Neural progenitor cell (in vitro differentiated cells): ENCODE results near the gene KRT20.

Experiments
- EZH2 ChIP-seq: fragments of 200-600 bp; sonication (generic); IDR thresholded peaks from 2 replicates; pipeline ENCODE4 v1.6.1; 2017; ENCODE audit warnings: antibody characterized with exemption, mild to moderate bottlenecking, moderate library complexity
- EZH2phosphoT487 ChIP-seq: fragments of 200-600 bp; sonication (generic); IDR thresholded peaks from 2 replicates; pipeline ENCODE4 v1.6.1; 2017; ENCODE audit warnings: antibody characterized with exemption
- TF ChIP-seq, protein P1 (sequence below): fragments of 200-600 bp; sonication (generic); IDR thresholded peaks from 2 replicates; pipeline ENCODE4 v1.5.1; 2017; ENCODE audit warnings: antibody characterized with exemption, mild to moderate bottlenecking

DNA sequence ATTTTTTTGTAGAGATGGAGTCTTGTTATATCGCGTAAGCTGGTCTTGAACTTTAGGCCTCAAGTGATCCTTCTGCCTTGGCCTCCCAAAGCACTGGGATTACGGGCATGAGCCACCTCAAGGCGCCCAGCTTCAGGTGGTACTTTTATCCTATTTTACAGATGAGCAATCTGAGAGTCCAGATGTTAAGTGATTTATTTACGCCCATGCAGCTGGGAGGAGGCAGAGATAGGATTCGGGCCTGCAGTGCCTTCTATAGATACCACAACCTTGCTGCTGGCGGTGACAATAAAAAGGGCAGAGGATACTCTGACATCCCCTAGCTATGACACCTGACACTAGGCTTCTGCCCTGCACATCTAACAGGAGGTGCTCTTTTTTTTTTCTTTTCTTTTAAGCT is 13.7 kb downstream of the KRT20 start:
- TF ChIP-seq, protein P1, sequence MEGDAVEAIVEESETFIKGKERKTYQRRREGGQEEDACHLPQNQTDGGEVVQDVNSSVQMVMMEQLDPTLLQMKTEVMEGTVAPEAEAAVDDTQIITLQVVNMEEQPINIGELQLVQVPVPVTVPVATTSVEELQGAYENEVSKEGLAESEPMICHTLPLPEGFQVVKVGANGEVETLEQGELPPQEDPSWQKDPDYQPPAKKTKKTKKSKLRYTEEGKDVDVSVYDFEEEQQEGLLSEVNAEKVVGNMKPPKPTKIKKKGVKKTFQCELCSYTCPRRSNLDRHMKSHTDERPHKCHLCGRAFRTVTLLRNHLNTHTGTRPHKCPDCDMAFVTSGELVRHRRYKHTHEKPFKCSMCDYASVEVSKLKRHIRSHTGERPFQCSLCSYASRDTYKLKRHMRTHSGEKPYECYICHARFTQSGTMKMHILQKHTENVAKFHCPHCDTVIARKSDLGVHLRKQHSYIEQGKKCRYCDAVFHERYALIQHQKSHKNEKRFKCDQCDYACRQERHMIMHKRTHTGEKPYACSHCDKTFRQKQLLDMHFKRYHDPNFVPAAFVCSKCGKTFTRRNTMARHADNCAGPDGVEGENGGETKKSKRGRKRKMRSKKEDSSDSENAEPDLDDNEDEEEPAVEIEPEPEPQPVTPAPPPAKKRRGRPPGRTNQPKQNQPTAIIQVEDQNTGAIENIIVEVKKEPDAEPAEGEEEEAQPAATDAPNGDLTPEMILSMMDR: no peak
- TF ChIP-seq EZH2phosphoT487: no peak
- no peak for TF ChIP-seq EZH2
